Endothelial cell of umbilical vein (primary cell): ENCODE results near the gene BNIP5. TPM values are rescaled to one million over a fixed set of nuclear protein-coding genes. Genes with fewer than 3 reads are reported as not detected.
A peak's percentile ranks its signal among the peaks of the same experiment; 100 is the strongest.

Source experiments
- BruUV-seq: library from RNA; stranded (reverse); fragments of 400-500 nt; replicated peaks from 2 replicates; lab custom pipeline; 2021; lab: Mats Ljungman, UMichigan
- CTCF ChIA-PET: fragments of 300-600, 350-600 bp; sonication (Branson Sonifier 250); formaldehyde crosslinking; loops from one replicate; lab custom pipeline; 2021; ENCODE audit warnings: antibody characterized with exemption, inconsistent platforms; lab: Charles Lee
- POLR2A ChIA-PET: fragments of 300-600, 350-600 bp; sonication (Branson Sonifier 250); formaldehyde crosslinking; loops from one replicate; lab custom pipeline; 2021; ENCODE audit warnings: antibody characterized with exemption, inconsistent platforms; lab: Charles Lee
- DNase-seq: peaks from one replicate; pipeline ENCODE4 v3.0.0-alpha.2; 2011; ENCODE audit warnings: low read depth, low spot score
- FAIRE-seq: peaks from 2 replicates; lab custom pipeline; 2011; peaks lifted over from hg19 to GRCh38; lab: Jason Lieb, UNC
- H2AFZ ChIP-seq: 2 replicates; pipeline ENCODE4 v1.6.0; 2012; ENCODE audit warnings: low read depth, low read length, control low read depth, inconsistent platforms
- H3K27ac ChIP-seq: 2 replicates; pipeline ENCODE4 v1.5.1; 2011; ENCODE audit warnings: low read depth, mild to moderate bottlenecking, control low read depth, low read length, moderate library complexity; ENCODE audit not compliant: insufficient read depth
- H3K27me3 ChIP-seq, 2 experiments: 2 replicates each; pipeline versions ENCODE4 v1.6.0 to v1.6.1; 2011; ENCODE audit warnings: low read length in 2 of 2, mixed read lengths in 1 of 2; ENCODE audit not compliant: control insufficient read depth in 2 of 2, insufficient read depth in 2 of 2
- H3K36me3 ChIP-seq, 2 experiments: 2 replicates in 1 of 2; 3 replicates in 1 of 2; pipeline ENCODE4 v1.5.1; 2011; ENCODE audit warnings: low read length in 2 of 2, mild to moderate bottlenecking in 1 of 2, moderate library complexity in 1 of 2; ENCODE audit not compliant: control insufficient read depth in 2 of 2, insufficient read depth in 2 of 2; ENCODE audit errors: extremely low read depth in 1 of 2
- H3K4me1 ChIP-seq: 3 replicates; pipeline ENCODE4 v1.5.1; 2011; ENCODE audit warnings: mild to moderate bottlenecking, low read length; ENCODE audit not compliant: control insufficient read depth, insufficient read depth; ENCODE audit errors: extremely low read depth
- H3K4me2 ChIP-seq: 2 replicates; pipeline ENCODE4 v1.6.1; 2011; ENCODE audit warnings: low read length, control low read depth, mixed read lengths; ENCODE audit not compliant: insufficient read depth
- H3K4me3 ChIP-seq, 3 experiments: fragments of 200-600 bp in 1 of 3; sonication (generic), shearing (Covaris generic) in 1 of 3; replicated peaks in 1 of 3; 2 replicates each; pipeline ENCODE4 v1.5.1; 2011 to 2016; ENCODE audit warnings: control low read depth in 3 of 3, low read length in 3 of 3, mild to moderate bottlenecking in 2 of 3, inconsistent platforms in 1 of 3, low read depth in 1 of 3, moderate library complexity in 1 of 3; ENCODE audit not compliant: insufficient read depth in 1 of 3
- H3K79me2 ChIP-seq: 2 replicates; pipeline ENCODE4 v1.6.0; 2012; ENCODE audit warnings: low read length, inconsistent platforms; ENCODE audit not compliant: control insufficient read depth, insufficient read depth
- H3K9ac ChIP-seq: replicated peaks from 2 replicates; pipeline ENCODE3; 2011; ENCODE audit warnings: low read length, control low read depth; ENCODE audit not compliant: insufficient read depth; ENCODE audit errors: extremely low read depth
- H3K9me1 ChIP-seq: replicated peaks from 3 replicates; pipeline ENCODE4 v1.6.0; 2011; ENCODE audit warnings: mild to moderate bottlenecking, low read length; ENCODE audit not compliant: control insufficient read depth, insufficient read depth; ENCODE audit errors: extremely low read depth
- H3K9me3 ChIP-seq: replicated peaks from 2 replicates; pipeline ENCODE4 v1.5.1; 2012; ENCODE audit warnings: low read length, inconsistent platforms; ENCODE audit not compliant: control insufficient read depth, insufficient read depth
- H4K20me1 ChIP-seq: replicated peaks from 2 replicates; pipeline ENCODE3; 2011; ENCODE audit warnings: mild to moderate bottlenecking, low read length; ENCODE audit not compliant: control insufficient read depth, insufficient read depth; ENCODE audit errors: extremely low read depth
- EZH2 ChIP-seq: IDR thresholded peaks from 2 replicates; pipeline ENCODE4 v1.6.1; 2012; ENCODE audit warnings: borderline replicate concordance, low read depth, mild to moderate bottlenecking, moderate library complexity, low read length, inconsistent platforms; ENCODE audit not compliant: severe bottlenecking
- FOS ChIP-seq: IDR thresholded peaks from 2 replicates; pipeline ENCODE4 v1.6.1; 2011; ENCODE audit warnings: mild to moderate bottlenecking, low read length, moderate library complexity, borderline replicate concordance; ENCODE audit not compliant: insufficient read depth
- GATA2 ChIP-seq: IDR thresholded peaks from 2 replicates; pipeline ENCODE4 v1.7.0; 2011; ENCODE audit warnings: low read depth, mild to moderate bottlenecking, moderate library complexity, mixed read lengths, low read length; ENCODE audit not compliant: insufficient read length, insufficient read depth
- JUN ChIP-seq: IDR thresholded peaks from 2 replicates; pipeline ENCODE4 v1.6.1; 2011; ENCODE audit warnings: borderline replicate concordance, low read depth; ENCODE audit not compliant: insufficient read length, insufficient read depth
- MYC ChIP-seq: IDR thresholded peaks from one replicate; pipeline ENCODE4 v1.6.1; 2011; ENCODE audit warnings: mild to moderate bottlenecking, low read depth, low read length
- dilution Hi-C: fragments of 300-500 bp; cut with MboI; formaldehyde crosslinking; loops from one replicate; pipeline ENCODE4 v1.15.0; 2019; ENCODE audit warnings: low sequenced_read_pairs; ENCODE audit not compliant: extremely low pct_ligation_motif_present
- intact Hi-C: fragments of 100-400 bp; cut with micrococcal nuclease; formaldehyde crosslinking; loops from one replicate; pipeline ENCODE4 v1.10.0; 2022
- polyA plus RNA-seq, 4 experiments: library from polyadenylated mRNA; depleted of rRNA in 3 of 4; stranded (reverse) in 3 of 4; unstranded in 1 of 4; fragments of >200 nt; gene quantifications; 2 replicates each; pipeline versions ENCODE4 v1.2.1 to v1.2.3, GENCODE V29; 2011 to 2012; ENCODE audit warnings: missing spikeins in 1 of 4
- total RNA-seq: library from RNA; stranded (reverse); gene quantifications from 2 replicates; pipeline ENCODE4 v1.2.3, GENCODE V29; 2021
- TF ChIP-seq, protein P1 (sequence below): IDR thresholded peaks from 2 replicates; pipeline ENCODE4 v1.6.1; 2011; ENCODE audit not compliant: insufficient read depth, insufficient read length

The BNIP5 gene
- total and polyA plus RNA-seq, 2 donors (not counting 3 experiments of a cell fraction or from before 2014, with no cell fraction given) = not detected

- Histone ChIP-seq H3K27ac (no peak overlapping the region), H3K27me3 (peaks cover 3 to 6% of the 10 kb centered on the region in 2 experiments), H2AFZ (no peak overlapping the region), H3K4me3 (no peak overlapping the region), H4K20me1 (no peaks in the 10 kb centered on the region), H3K4me2 (no peak overlapping the region), H3K4me1 (peaks cover 7% of the 10 kb centered on the region), H3K9ac (no peak overlapping the region), H3K9me1 (no peaks in the 10 kb centered on the region), H3K36me3 (no peaks in the 10 kb centered on the region), H3K9me3 (peaks cover 1% of the 10 kb centered on the region), H3K79me2 (no peaks in the 10 kb centered on the region)
- DNase-seq (peak; percentile 49), FAIRE-seq (peak; percentile 90)
- TF ChIP-seq FOS = peak; percentile 59
- TF ChIP-seq MYC = no peak
- TF ChIP-seq, protein P1, sequence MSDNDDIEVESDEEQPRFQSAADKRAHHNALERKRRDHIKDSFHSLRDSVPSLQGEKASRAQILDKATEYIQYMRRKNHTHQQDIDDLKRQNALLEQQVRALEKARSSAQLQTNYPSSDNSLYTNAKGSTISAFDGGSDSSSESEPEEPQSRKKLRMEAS = peak; percentile 33
- no peak for TF ChIP-seq EZH2
- peak; percentile 62 for TF ChIP-seq GATA2
- peak; percentile 35 for TF ChIP-seq JUN
- intact Hi-C loops (no loop called here), dilution Hi-C loops (no loop called here)
- BruUV-seq = no TSS peak
- ChIA-PET POLR2A (no interaction called here), CTCF (no interaction called here)
These were observed 69.6 kb downstream of the BNIP5 start for GRCh38 chr6:36266913-36267644.

Other genes with a start within 250 kb of the BNIP5 start
- gene MAPK13, start 206.4 kb downstream of the BNIP5 start, total RNA-seq = 8.2 and 11.6 TPM in 2 replicates
- gene MAPK13, start 206.4 kb downstream of the BNIP5 start, polyA plus RNA-seq = 7.0 and 9.0 TPM in 2 replicates
- 35.7 and 40.0 TPM in 2 replicates for gene BRPF3, start 140.1 kb downstream of the BNIP5 start, total RNA-seq
- 25.3 and 30.5 TPM in 2 replicates for gene BRPF3, start 140.1 kb downstream of the BNIP5 start, polyA plus RNA-seq
- not detected in 2 replicates for gene PNPLA1, start 66.8 kb downstream of the BNIP5 start, total RNA-seq
- 0.05 TPM in 1 of 2 replicates, not detected in the other for gene PNPLA1, start 66.8 kb downstream of the BNIP5 start, polyA plus RNA-seq
- 0.21 and 0.58 TPM in 2 replicates for gene ETV7, start 50.8 kb upstream of the BNIP5 start, total RNA-seq
- gene ETV7, start 50.8 kb upstream of the BNIP5 start, polyA plus RNA-seq = 0.23 and 0.65 TPM in 2 replicates
- gene PXT1, start 106.0 kb upstream of the BNIP5 start, total RNA-seq = not detected in 2 replicates
- gene PXT1, start 106.0 kb upstream of the BNIP5 start, polyA plus RNA-seq = not detected in 2 replicates
- 47.2 and 49.2 TPM in 2 replicates for gene KCTD20, start 106.1 kb upstream of the BNIP5 start, total RNA-seq
- 20.6 and 26.2 TPM in 2 replicates for gene KCTD20, start 106.1 kb upstream of the BNIP5 start, polyA plus RNA-seq
- 26.9 and 30.3 TPM in 2 replicates for gene STK38, start 210.6 kb upstream of the BNIP5 start, total RNA-seq
- 10.1 and 10.2 TPM in 2 replicates for gene STK38, start 210.6 kb upstream of the BNIP5 start, polyA plus RNA-seq